ENCODE data around the gene ELFN1. TPM values are rescaled to one million over a fixed set of nuclear protein-coding genes. Genes with fewer than 3 reads are reported as not detected.

The ELFN1 gene
- total RNA-seq, 1 experiment from 2014 or later = 5.3 TPM

GRCh38 chr7:1725199-1725690, 55.2 kb downstream of the ELFN1 start:
- peak; percentile 26 for DNase-seq (ENCODE audit: low spot score)

GRCh38 chr7:1725766-1726630, 55.9 kb downstream of the ELFN1 start:
- DNase-seq (ENCODE audit: low spot score) = no peak

- no peak for DNase-seq (ENCODE audit: low spot score)
Observed at GRCh38 chr7:1727079-1727478, 57.0 kb downstream of the ELFN1 start.

- no peak for DNase-seq (ENCODE audit: low spot score)
Observed at GRCh38 chr7:1727812-1728570, 57.9 kb downstream of the ELFN1 start.

- no peak for DNase-seq (ENCODE audit: low spot score)
Observed at GRCh38 chr7:1729183-1729582, 59.1 kb downstream of the ELFN1 start.

- no peak for DNase-seq (ENCODE audit: low spot score)
Observed at GRCh38 chr7:1729773-1730172, 59.7 kb downstream of the ELFN1 start.

- DNase-seq (ENCODE audit: low spot score) = no peak
Observed at GRCh38 chr7:1732072-1732471, 62.0 kb downstream of the ELFN1 start.

- no peak for DNase-seq (ENCODE audit: low spot score)
Observed at GRCh38 chr7:1732645-1733044, 62.6 kb downstream of the ELFN1 start.

- DNase-seq (ENCODE audit: low spot score) = no peak
Observed at GRCh38 chr7:1733206-1733907, 63.3 kb downstream of the ELFN1 start.

- DNase-seq (ENCODE audit: low spot score) = no peak
Observed at GRCh38 chr7:1733908-1734730, 64.0 kb downstream of the ELFN1 start.

GRCh38 chr7:1735262-1735661, 65.2 kb downstream of the ELFN1 start:
- DNase-seq (ENCODE audit: low spot score) = no peak

- no peak for DNase-seq (ENCODE audit: low spot score)
Observed at GRCh38 chr7:1735806-1736483, 65.9 kb downstream of the ELFN1 start.

- no peak for DNase-seq (ENCODE audit: low spot score)
Observed at GRCh38 chr7:1736484-1736817, 66.4 kb downstream of the ELFN1 start.

GRCh38 chr7:1736830-1737229, 66.8 kb downstream of the ELFN1 start:
- no peak for DNase-seq (ENCODE audit: low spot score)

- no peak for DNase-seq (ENCODE audit: low spot score)
Observed at GRCh38 chr7:1737523-1737922, 67.4 kb downstream of the ELFN1 start.

GRCh38 chr7:1737956-1738355, 67.9 kb downstream of the ELFN1 start:
- DNase-seq (ENCODE audit: low spot score) = no peak

- DNase-seq (ENCODE audit: low spot score) = no peak
Observed at GRCh38 chr7:1738511-1738910, 68.4 kb downstream of the ELFN1 start.

GRCh38 chr7:1738956-1739355, 68.9 kb downstream of the ELFN1 start:
- DNase-seq (ENCODE audit: low spot score) = no peak

GRCh38 chr7:1739593-1739992, 69.5 kb downstream of the ELFN1 start:
- no peak for DNase-seq (ENCODE audit: low spot score)

- DNase-seq (ENCODE audit: low spot score) = no peak
Observed at GRCh38 chr7:1740214-1740613, 70.1 kb downstream of the ELFN1 start.

GRCh38 chr7:1741246-1741645, 71.2 kb downstream of the ELFN1 start:
- no peak for DNase-seq (ENCODE audit: low spot score)

Data from A172 (cell line).